Measurements from ENCODE around the gene SPACA4. TPM values are rescaled to one million over a fixed set of nuclear protein-coding genes. Genes with fewer than 3 reads are reported as not detected.
"Not testable (repeated sequence)": the region's sequence is repeated elsewhere in the genome, so short reads cannot be mapped to it uniquely, and the experiment has no call there.

The SPACA4 gene
- polyA plus RNA-seq, 1 donor (not counting 4 experiments of a cell fraction or from before 2014, with no cell fraction given) = 0.08 TPM

GRCh38 chr19:48575931-48576622 is 30.5 kb upstream of the SPACA4 start:
- TF ChIP-seq CTCF (optimal IDR thresholded peaks at IDR 0.05 in 1 of 3, IDR thresholded peaks at IDR 0.05 in 1 of 3, conservative IDR thresholded peaks at IDR 0.05 in 1 of 3; ENCODE audit: extremely low read depth in 1 of 3, insufficient read depth in 2 of 3, low read length in 3 of 3) = no peak
- TF ChIP-seq EZH2 (IDR thresholded peaks at IDR 0.05; ENCODE audit: low read length) = no peak
- H3K9me1 ChIP-seq (ENCODE audit: control insufficient read depth, extremely low read depth, insufficient read depth, low read length) = no peaks in the 10 kb centered on the region
- no peak for FAIRE-seq
- H3K4me2 ChIP-seq (ENCODE audit: control insufficient read depth, extremely low read depth, insufficient read depth, low read depth, low read length) = no peak overlapping the region
- DNase-seq (ENCODE audit: low read depth, low spot score) = no peak
- H4K20me1 ChIP-seq (ENCODE audit: control insufficient read depth, extremely low read depth, insufficient read depth, low read length) = no peaks in the 10 kb centered on the region
- H3K9me3 ChIP-seq (ENCODE audit: control insufficient read depth, low read depth, low read length) = no peaks in the 10 kb centered on the region
- no peak overlapping the region for H3K4me3 ChIP-seq (ENCODE audit: control insufficient read depth in 2 of 3, extremely low read depth in 1 of 3, insufficient read depth in 2 of 3, low read depth in 1 of 3, low read length in 3 of 3)
- H2AFZ ChIP-seq (ENCODE audit: control insufficient read depth, low read length) = no peak overlapping the region
- dilution Hi-C loops (cut with MboI; ENCODE audit: extremely low pct_ligation_motif_present, low sequenced_read_pairs) = no loop called here
- H3K27me3 ChIP-seq (ENCODE audit: control insufficient read depth, extremely low read depth, insufficient read depth, low read length) = no peaks in the 10 kb centered on the region
- no peak overlapping the region for H3K9ac ChIP-seq (ENCODE audit: control insufficient read depth, extremely low read depth, insufficient read depth, low read length)
- H3K79me2 ChIP-seq (ENCODE audit: control insufficient read depth, insufficient read depth, low read length) = no peaks in the 10 kb centered on the region
- H3K36me3 ChIP-seq (ENCODE audit: control insufficient read depth in 2 of 2, extremely low read depth in 1 of 2, insufficient read depth in 2 of 2, low read length in 2 of 2) = no peaks in the 10 kb centered on the region
- no peak overlapping the region for H3K27ac ChIP-seq (ENCODE audit: control insufficient read depth, insufficient read depth, low read length)
- H3K4me1 ChIP-seq (ENCODE audit: control insufficient read depth, extremely low read depth, insufficient read depth, low read length) = peaks cover 5% of the 10 kb centered on the region

DNA sequence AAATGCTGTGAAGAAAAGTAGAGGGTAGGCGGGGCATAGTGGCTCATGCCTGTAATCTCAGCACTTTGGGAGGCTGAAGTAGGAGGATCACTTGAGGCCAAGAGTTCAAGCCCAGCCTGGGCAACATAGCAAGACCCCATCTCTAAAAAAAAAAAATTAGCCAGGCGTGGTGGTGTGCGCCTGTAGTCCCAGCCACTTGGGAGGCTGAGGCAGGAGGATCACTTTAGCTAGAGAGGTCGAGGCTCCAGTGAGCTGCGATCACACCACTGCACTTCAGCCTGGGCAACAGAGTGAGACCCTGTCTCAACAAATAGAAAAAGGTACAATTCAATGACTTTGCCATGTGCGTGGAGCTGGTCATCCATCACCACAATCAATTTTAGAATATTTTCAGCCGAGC is 28.6 kb upstream of the SPACA4 start:
- H3K4me2 ChIP-seq (ENCODE audit: control insufficient read depth, extremely low read depth, insufficient read depth, low read depth, low read length); H3K27me3 ChIP-seq (ENCODE audit: control insufficient read depth, extremely low read depth, insufficient read depth, low read length); H3K9me3 ChIP-seq (ENCODE audit: control insufficient read depth, low read depth, low read length); H3K9ac ChIP-seq (ENCODE audit: control insufficient read depth, extremely low read depth, insufficient read depth, low read length); H2AFZ ChIP-seq (ENCODE audit: control insufficient read depth, low read length); H3K9me1 ChIP-seq (ENCODE audit: control insufficient read depth, extremely low read depth, insufficient read depth, low read length); H4K20me1 ChIP-seq (ENCODE audit: control insufficient read depth, extremely low read depth, insufficient read depth, low read length); H3K4me1 ChIP-seq (ENCODE audit: control insufficient read depth, extremely low read depth, insufficient read depth, low read length); DNase-seq (ENCODE audit: low read depth, low spot score); H3K79me2 ChIP-seq (ENCODE audit: control insufficient read depth, insufficient read depth, low read length); FAIRE-seq; H3K27ac ChIP-seq (ENCODE audit: control insufficient read depth, insufficient read depth, low read length); H3K4me3 ChIP-seq (ENCODE audit: control insufficient read depth in 2 of 3, extremely low read depth in 1 of 3, insufficient read depth in 2 of 3, low read depth in 1 of 3, low read length in 3 of 3); H3K36me3 ChIP-seq (ENCODE audit: control insufficient read depth in 2 of 2, extremely low read depth in 1 of 2, insufficient read depth in 2 of 2, low read length in 2 of 2); dilution Hi-C loops (cut with MboI; ENCODE audit: extremely low pct_ligation_motif_present, low sequenced_read_pairs): not testable (repeated sequence)

- FAIRE-seq (no peak), DNase-seq (ENCODE audit: low read depth, low spot score) (no peak)
- H3K4me3 ChIP-seq (ENCODE audit: control insufficient read depth in 2 of 3, extremely low read depth in 1 of 3, insufficient read depth in 2 of 3, low read depth in 1 of 3, low read length in 3 of 3) = no peak overlapping the region
- no peaks in the 10 kb centered on the region for H3K27me3 ChIP-seq (ENCODE audit: control insufficient read depth, extremely low read depth, insufficient read depth, low read length)
- H3K4me2 ChIP-seq (ENCODE audit: control insufficient read depth, extremely low read depth, insufficient read depth, low read depth, low read length) = no peak overlapping the region
- no peak overlapping the region for H2AFZ ChIP-seq (ENCODE audit: control insufficient read depth, low read length)
- dilution Hi-C loops (cut with MboI; ENCODE audit: extremely low pct_ligation_motif_present, low sequenced_read_pairs) = no loop called here
- TF ChIP-seq EZH2 (IDR thresholded peaks at IDR 0.05; ENCODE audit: low read length) (no peak), CTCF (optimal IDR thresholded peaks at IDR 0.05 in 1 of 3, IDR thresholded peaks at IDR 0.05 in 1 of 3, conservative IDR thresholded peaks at IDR 0.05 in 1 of 3; ENCODE audit: extremely low read depth in 1 of 3, insufficient read depth in 2 of 3, low read length in 3 of 3) (no peak)
- H3K9ac ChIP-seq (ENCODE audit: control insufficient read depth, extremely low read depth, insufficient read depth, low read length) = no peak overlapping the region
- no peaks in the 10 kb centered on the region for H3K79me2 ChIP-seq (ENCODE audit: control insufficient read depth, insufficient read depth, low read length)
- no peaks in the 10 kb centered on the region for H4K20me1 ChIP-seq (ENCODE audit: control insufficient read depth, extremely low read depth, insufficient read depth, low read length)
- no peaks in the 10 kb centered on the region for H3K36me3 ChIP-seq (ENCODE audit: control insufficient read depth in 2 of 2, extremely low read depth in 1 of 2, insufficient read depth in 2 of 2, low read length in 2 of 2)
- no peak overlapping the region for H3K27ac ChIP-seq (ENCODE audit: control insufficient read depth, insufficient read depth, low read length)
- peaks cover 5% of the 10 kb centered on the region for H3K4me1 ChIP-seq (ENCODE audit: control insufficient read depth, extremely low read depth, insufficient read depth, low read length)
- no peaks in the 10 kb centered on the region for H3K9me3 ChIP-seq (ENCODE audit: control insufficient read depth, low read depth, low read length)
- no peaks in the 10 kb centered on the region for H3K9me1 ChIP-seq (ENCODE audit: control insufficient read depth, extremely low read depth, insufficient read depth, low read length)
Measured at GRCh38 chr19:48578891-48579290, 27.7 kb upstream of the SPACA4 start.
